SU-DHL-6 (cell line): Measurements from ENCODE around the gene GRM7.

Experiments used
- H2AFZ ChIP-seq: fragments of 200-600 bp; sonication (generic); 2 replicates; pipeline ENCODE4 v1.6.1; 2014; ENCODE audit warnings: low read depth, mild to moderate bottlenecking, moderate library complexity, mixed read lengths, antibody characterized with exemption, low read length; ENCODE audit not compliant: severe bottlenecking
- H3F3A ChIP-seq: fragments of 200-600 bp; shearing (Covaris generic); 2 replicates; pipeline ENCODE4 v1.6.0; 2016; ENCODE audit warnings: antibody characterized with exemption, mild to moderate bottlenecking; ENCODE audit not compliant: insufficient read depth
- H3K27ac ChIP-seq: fragments of 200-600 bp; sonication (generic); 2 replicates; pipeline ENCODE4 v1.5.1; 2016; ENCODE audit warnings: low read depth, mild to moderate bottlenecking, low read length, moderate library complexity, mixed read lengths
- H3K27me3 ChIP-seq: fragments of 200-600 bp; sonication (generic), shearing (Covaris generic); 2 replicates; pipeline ENCODE4 v1.6.0; 2014; ENCODE audit warnings: mild to moderate bottlenecking, low read length
- H3K36me3 ChIP-seq: fragments of 200-600 bp; sonication (generic); 2 replicates; pipeline ENCODE4 v1.6.1; 2014; ENCODE audit warnings: mild to moderate bottlenecking, low read length, mixed read lengths
- H3K4me2 ChIP-seq: fragments of 300-600, 200-600 bp; shearing (Covaris generic), sonication (generic); 2 replicates; pipeline ENCODE4 v1.6.0; 2014; ENCODE audit warnings: low read length, low read depth, mild to moderate bottlenecking; ENCODE audit not compliant: poor library complexity, severe bottlenecking
- H3K4me3 ChIP-seq: fragments of 200-600 bp; sonication (generic); 2 replicates; pipeline ENCODE4 v1.5.1; 2014; ENCODE audit warnings: antibody characterized with exemption, low read length, mild to moderate bottlenecking, mixed read lengths; ENCODE audit not compliant: insufficient read depth, poor library complexity, severe bottlenecking
- H3K79me2 ChIP-seq: fragments of 200-600 bp; sonication (generic); 2 replicates; pipeline ENCODE4 v1.6.1; 2014; ENCODE audit warnings: mild to moderate bottlenecking, low read length, moderate library complexity; ENCODE audit not compliant: insufficient read depth
- H3K9ac ChIP-seq: fragments of 200-600 bp; sonication (generic); 2 replicates; pipeline ENCODE4 v1.7.0; 2014; ENCODE audit warnings: mild to moderate bottlenecking, low read length
- H3K9me2 ChIP-seq: fragments of 200-600 bp; sonication (generic); replicated peaks from 2 replicates; pipeline ENCODE4 v1.6.1; 2014; ENCODE audit warnings: low read length; ENCODE audit not compliant: insufficient read depth
- H3K9me3 ChIP-seq: fragments of 200-600 bp; sonication (generic); 2 replicates; pipeline ENCODE4 v1.6.1; 2014; ENCODE audit warnings: low read length, mixed read lengths; ENCODE audit not compliant: insufficient read depth
- H4K20me1 ChIP-seq: fragments of 200-600 bp; sonication (generic); 2 replicates; pipeline ENCODE4 v1.6.1; 2014; ENCODE audit warnings: low read depth, mild to moderate bottlenecking, antibody characterized with exemption, low read length, moderate library complexity, mixed read lengths
- CTCF ChIP-seq: fragments of 200-600 bp; sonication (generic); IDR thresholded peaks from one replicate; pipeline ENCODE4 v1.5.1; 2017; ENCODE audit warnings: antibody characterized with exemption, mild to moderate bottlenecking, low read length, moderate library complexity; ENCODE audit not compliant: insufficient read depth, poor library complexity, severe bottlenecking
- EZH2phosphoT487 ChIP-seq: fragments of 200-600 bp; sonication (generic), shearing (Covaris generic); conservative IDR thresholded peaks from 2 replicates; pipeline ENCODE4 v1.6.1; 2018; ENCODE audit warnings: mild to moderate bottlenecking, antibody characterized with exemption, low read length, moderate library complexity, mixed read lengths

The GRM7 gene

GRCh38 chr3:7744850-7745249, 883.9 kb downstream of the GRM7 start:
- TF ChIP-seq EZH2phosphoT487 = no peak
- TF ChIP-seq CTCF = no peak
- Histone ChIP-seq H4K20me1 (no peaks in the 10 kb centered on the region), H3K79me2 (no peaks in the 10 kb centered on the region), H2AFZ (no peak overlapping the region), H3K36me3 (no peaks in the 10 kb centered on the region), H3K27me3 (no peaks in the 10 kb centered on the region), H3K9me2 (no peaks in the 10 kb centered on the region), H3K4me2 (no peak overlapping the region), H3K27ac (no peak overlapping the region), H3K4me3 (no peak overlapping the region), H3K9ac (no peak overlapping the region), H3F3A (no peaks in the 10 kb centered on the region), H3K9me3 (no peaks in the 10 kb centered on the region)

DNA sequence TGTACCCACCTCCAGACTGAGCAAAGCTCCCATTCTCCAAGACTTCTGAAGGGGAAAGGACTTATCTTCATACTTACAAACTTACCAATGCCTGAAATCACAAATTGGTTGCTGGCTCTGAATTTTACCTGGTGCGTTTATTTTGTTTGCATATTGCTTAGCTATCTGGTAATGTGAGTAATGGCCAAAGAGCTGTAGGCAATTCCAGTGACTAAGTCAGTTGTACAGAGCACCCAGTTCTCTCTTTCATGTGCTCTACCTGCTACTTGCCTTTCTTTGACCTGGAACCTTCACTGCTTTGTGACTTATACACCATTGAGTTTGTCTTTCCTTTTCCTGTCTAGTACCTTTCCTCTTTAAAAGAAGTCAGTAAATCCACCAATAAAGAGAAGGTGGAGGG, 884.8 kb downstream of the GRM7 start:
- Histone ChIP-seq H3K4me2 (no peak overlapping the region), H3K27ac (no peak overlapping the region), H3K9me3 (no peaks in the 10 kb centered on the region), H3K79me2 (no peaks in the 10 kb centered on the region), H3K9ac (no peak overlapping the region), H3K27me3 (no peaks in the 10 kb centered on the region), H2AFZ (no peak overlapping the region), H3K36me3 (no peaks in the 10 kb centered on the region), H4K20me1 (no peaks in the 10 kb centered on the region), H3K9me2 (no peaks in the 10 kb centered on the region), H3K4me3 (no peak overlapping the region), H3F3A (no peaks in the 10 kb centered on the region)
- TF ChIP-seq EZH2phosphoT487 (no peak), CTCF (no peak)

DNA sequence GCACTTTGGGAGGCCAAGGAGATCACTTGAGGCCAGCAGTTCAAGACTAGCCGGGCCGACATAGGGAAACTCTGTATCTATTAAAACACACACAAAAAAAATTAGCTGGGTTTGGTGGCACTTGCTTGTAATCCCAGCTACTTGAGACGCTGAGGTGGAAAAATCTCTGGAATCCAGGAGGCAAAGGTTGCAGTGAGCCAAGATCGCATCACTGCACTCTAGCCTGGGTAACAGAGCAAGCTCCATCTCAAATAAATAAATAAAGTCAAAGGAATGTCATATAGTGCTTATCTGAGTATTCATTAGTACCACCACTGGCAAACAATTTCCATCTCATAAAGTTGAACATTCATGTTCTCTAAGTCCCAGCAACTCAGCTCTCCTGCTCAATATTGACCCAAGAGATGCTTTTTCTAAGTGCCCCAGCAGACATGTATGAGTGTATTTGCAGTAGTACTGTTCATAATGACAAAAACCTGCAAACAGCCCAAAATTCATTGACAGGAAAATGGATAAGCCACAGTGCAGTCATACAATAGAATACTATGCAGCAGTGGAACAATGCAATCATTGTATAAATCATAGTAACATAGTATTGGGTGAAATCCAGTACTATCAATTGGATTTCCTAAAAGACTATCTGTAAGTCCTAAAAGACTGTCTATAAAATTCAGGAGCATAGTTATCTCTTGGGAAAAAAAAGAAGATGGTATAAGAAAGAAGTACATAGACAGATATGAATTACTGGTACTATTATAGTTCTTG, 889.2 kb downstream of the GRM7 start:
- Histone ChIP-seq H2AFZ (no peak overlapping the region), H3K9me3 (no peaks in the 10 kb centered on the region), H3K9ac (no peak overlapping the region), H4K20me1 (no peaks in the 10 kb centered on the region), H3K79me2 (no peaks in the 10 kb centered on the region), H3K27ac (no peak overlapping the region), H3K36me3 (no peaks in the 10 kb centered on the region), H3K4me2 (no peak overlapping the region), H3K9me2 (no peaks in the 10 kb centered on the region; the same call in 1 of the 2 replicates), H3K27me3 (no peaks in the 10 kb centered on the region), H3F3A (no peaks in the 10 kb centered on the region), H3K4me3 (no peak overlapping the region)
- TF ChIP-seq EZH2phosphoT487 (no peak), CTCF (no peak)
